GM18907 (cell line): ENCODE data around the gene ZNF677.
A peak's percentile ranks its signal among the peaks of the same experiment; 100 is the strongest.
"Not testable (repeated sequence)": the region's sequence is repeated elsewhere in the genome, so short reads cannot be mapped to it uniquely, and the experiment has no call there.

Experiments used
- ATAC-seq: cut with Tn5 transposase; IDR thresholded peaks from one replicate; pipeline ENCODE4 v1.9.1; 2021; ENCODE audit warnings: mild to moderate bottlenecking, moderate library complexity; ENCODE audit not compliant: unreplicated experiment

Gene ZNF677

GRCh38 chr19:53254411-53255341 lies at the start of gene ZNF677:
Gene ZNF677, minus strand, starts transcription at chr19:53254873. Its CDS starts 3,323 bp downstream, at chr19:53251550.
- no peak for ATAC-seq

GRCh38 chr19:53301341-53301740 lies 46.7 kb upstream of the ZNF677 start:
- ATAC-seq = not testable (repeated sequence)

GRCh38 chr19:53294786-53295441 lies 40.2 kb upstream of the ZNF677 start:
- ATAC-seq = no peak

- no peak for ATAC-seq
Observed at GRCh38 chr19:53290758-53291549, 36.3 kb upstream of the ZNF677 start.

- ATAC-seq = no peak
Observed at GRCh38 chr19:53285087-53285486, 30.4 kb upstream of the ZNF677 start.

GRCh38 chr19:53281947-53282346 lies 27.3 kb upstream of the ZNF677 start:
- ATAC-seq = not testable (repeated sequence)

GRCh38 chr19:53275480-53275879 lies 20.8 kb upstream of the ZNF677 start:
- no peak for ATAC-seq

GRCh38 chr19:53272044-53272443 lies 17.4 kb upstream of the ZNF677 start:
- no peak for ATAC-seq

- ATAC-seq = not testable (repeated sequence)
Observed at GRCh38 chr19:53269861-53270260, 15.2 kb upstream of the ZNF677 start.

GRCh38 chr19:53267623-53268022 lies 12.9 kb upstream of the ZNF677 start, which contains the start of gene VN1R4:
Gene VN1R4, minus strand, starts transcription at chr19:53267723. Its CDS starts 58 bp downstream, at chr19:53267665.
- ATAC-seq = not testable (repeated sequence)

- not testable (repeated sequence) for ATAC-seq
Observed at GRCh38 chr19:53257715-53258342, 3.2 kb upstream of the ZNF677 start, which contains the start of gene VN1R2. Gene VN1R2, plus strand, starts transcription at chr19:53258292. Its CDS starts 84 bp downstream, at chr19:53258376.

GRCh38 chr19:53246498-53246897 lies 8.2 kb downstream of the ZNF677 start:
- no peak for ATAC-seq

GRCh38 chr19:53237114-53237777 lies 17.4 kb downstream of the ZNF677 start:
- no peak for ATAC-seq

- no peak for ATAC-seq
Observed at GRCh38 chr19:53224606-53225005, 30.1 kb downstream of the ZNF677 start.

GRCh38 chr19:53222716-53223115 lies 32.0 kb downstream of the ZNF677 start:
- not testable (repeated sequence) for ATAC-seq

GRCh38 chr19:53212703-53213320 lies 41.9 kb downstream of the ZNF677 start:
- no peak for ATAC-seq

- not testable (repeated sequence) for ATAC-seq
Observed at GRCh38 chr19:53211554-53211953, 43.1 kb downstream of the ZNF677 start.

GRCh38 chr19:53196777-53197396 lies 57.8 kb downstream of the ZNF677 start:
- peak; percentile 51 for ATAC-seq
